K562 (cell line): ENCODE measurements around the gene AP4E1. TPM values are rescaled to one million over a fixed set of nuclear protein-coding genes. Genes with fewer than 3 reads are reported as not detected.

Source experiments
- ATAC-seq: fragments of 200-7000 bp; cut with Tn5 transposase; 3 replicates; pipeline ENCODE4 v1.9.1; 2020; ENCODE audit warnings: moderate library complexity
- BruUV-seq: library from RNA; stranded (reverse); fragments of 400-500 nt; replicated peaks from 2 replicates; lab custom pipeline; 2021; lab: Mats Ljungman, UMichigan
- CTCF ChIA-PET: fragments of 300-600 bp; formaldehyde crosslinking; extraction: SDS; loops from one replicate; lab custom pipeline; 2021; ENCODE audit warnings: low intra/inter-chr PET ratio; lab: Yijun Ruan, JAX
- POLR2A ChIA-PET: fragments of 300-600, 350-650 bp; sonication (Branson Sonifier 250); formaldehyde crosslinking; extraction: SDS; loops from one replicate; lab custom pipeline; 2021; ENCODE audit warnings: antibody characterized with exemption, inconsistent platforms; lab: Yijun Ruan, JAX
- DNase-seq, 4 experiments: peaks; one replicate each; pipeline versions ENCODE4 v3.0.0 to v3.0.0-alpha.2; 2011 to 2018; ENCODE audit warnings: low spot score in 3 of 4, mixed read lengths in 3 of 4; ENCODE audit errors: extremely low read depth in 1 of 4
- FAIRE-seq: peaks from 2 replicates; lab custom pipeline; 2011; peaks lifted over from hg19 to GRCh38; lab: Jason Lieb, UNC
- H2AFZ ChIP-seq: 2 replicates; pipeline ENCODE4 v1.6.0; 2011; ENCODE audit warnings: low read depth, low read length, control low read depth, inconsistent platforms
- H3K27ac ChIP-seq: fragments of 200-600 bp; 3 replicates; pipeline ENCODE4 v1.8.0; 2011; ENCODE audit warnings: low read depth, mild to moderate bottlenecking, control low read depth, inconsistent platforms, low read length, moderate library complexity, mixed read lengths; ENCODE audit errors: extremely low read depth
- H3K27me3 ChIP-seq, 2 experiments: fragments of 300-600 bp in 1 of 2; 2 replicates in 1 of 2; 3 replicates in 1 of 2; pipeline versions ENCODE4 v1.6.0 to v1.8.0; 2011; ENCODE audit warnings: inconsistent platforms in 2 of 2, low read length in 2 of 2, mild to moderate bottlenecking in 1 of 2, mixed read lengths in 1 of 2, moderate library complexity in 1 of 2; ENCODE audit not compliant: control insufficient read depth in 2 of 2, insufficient read depth in 2 of 2
- H3K36me3 ChIP-seq: fragments of 300-600 bp; 3 replicates; pipeline ENCODE4 v1.8.0; 2011; ENCODE audit warnings: mild to moderate bottlenecking, low read length, inconsistent platforms; ENCODE audit not compliant: control insufficient read depth, insufficient read depth
- H3K4me1 ChIP-seq, 2 experiments: fragments of 200-600 bp in 1 of 2; replicated peaks in 1 of 2; 2 replicates in 1 of 2; 3 replicates in 1 of 2; pipeline versions ENCODE4 v1.5.1 to v1.8.0; 2011; ENCODE audit warnings: inconsistent platforms in 2 of 2, low read length in 2 of 2, mild to moderate bottlenecking in 1 of 2, mixed read lengths in 1 of 2, moderate library complexity in 1 of 2; ENCODE audit not compliant: control insufficient read depth in 2 of 2, insufficient read depth in 2 of 2
- H3K4me2 ChIP-seq: 2 replicates; pipeline ENCODE4 v1.6.1; 2011; ENCODE audit warnings: low read length, control low read depth, inconsistent platforms, mixed read lengths; ENCODE audit not compliant: insufficient read depth
- H3K4me3 ChIP-seq: fragments of 200-600 bp; sonication (generic), shearing (Covaris generic); 2 replicates; pipeline ENCODE4 v1.5.1; 2016; ENCODE audit warnings: control low read depth, inconsistent platforms
- H3K79me2 ChIP-seq: fragments of 200-600 bp; 3 replicates; pipeline ENCODE4 v1.8.0; 2011; ENCODE audit warnings: low read length, inconsistent platforms; ENCODE audit not compliant: control insufficient read depth, insufficient read depth
- H3K9ac ChIP-seq, 2 experiments: 2 replicates each; pipeline versions ENCODE4 v1.6.0 to v1.6.1; 2011; ENCODE audit warnings: low read depth in 2 of 2, low read length in 2 of 2, control low read depth in 1 of 2, inconsistent platforms in 1 of 2, mild to moderate bottlenecking in 1 of 2, mixed read lengths in 1 of 2; ENCODE audit not compliant: insufficient read depth in 1 of 2
- H3K9me1 ChIP-seq: one replicate; pipeline ENCODE4 v1.6.0; 2011; ENCODE audit warnings: inconsistent platforms, mild to moderate bottlenecking, low read length, moderate library complexity; ENCODE audit not compliant: control insufficient read depth, insufficient read depth
- H3K9me3 ChIP-seq: replicated peaks from 2 replicates; pipeline ENCODE4 v1.5.1; 2011; ENCODE audit warnings: low read depth, low read length, inconsistent platforms; ENCODE audit not compliant: control insufficient read depth, insufficient read depth
- H4K20me1 ChIP-seq: replicated peaks from 2 replicates; pipeline ENCODE4 v1.6.1; 2011; ENCODE audit warnings: low read length, inconsistent platforms, mixed read lengths; ENCODE audit not compliant: control insufficient read depth, insufficient read depth
- BCL6 ChIP-seq: fragments of 250-450 bp; sonication (Bioruptor Pico); IDR thresholded peaks from 2 replicates; pipeline ENCODE4 v1.4.0; 2020
- DLX4 ChIP-seq: fragments of 250-450 bp; sonication (Bioruptor Pico); IDR thresholded peaks from 2 replicates; pipeline ENCODE4 v1.6.1; 2021; ENCODE audit warnings: mild to moderate bottlenecking
- RBBP5 ChIP-seq: fragments of 200-600 bp; sonication (generic); IDR thresholded peaks from 2 replicates; pipeline ENCODE4 v1.6.1; 2012; ENCODE audit warnings: borderline replicate concordance, mild to moderate bottlenecking, low read length, control low read depth, inconsistent platforms; ENCODE audit not compliant: insufficient read depth, poor library complexity, severe bottlenecking
- TAF9B ChIP-seq: fragments of 450-650 bp; IDR thresholded peaks from 2 replicates; pipeline ENCODE4 v1.6.1; 2018; ENCODE audit warnings: mild to moderate bottlenecking; ENCODE audit not compliant: partially characterized antibody
- TFE3 ChIP-seq: fragments of 450-650 bp; formaldehyde crosslinking; IDR thresholded peaks from 2 replicates; pipeline ENCODE4 v1.4.0; 2020; ENCODE audit warnings: mild to moderate bottlenecking, mixed read lengths
- ZNF507 ChIP-seq: conservative IDR thresholded peaks from 2 replicates; pipeline ENCODE4 v1.6.1; 2017; ENCODE audit warnings: missing genetic modification characterization, missing compliant biosample characterization
- ZNF639 ChIP-seq, 2 experiments: fragments of 200-800 bp in 1 of 2; sonication (Bioruptor generic) in 1 of 2; sonication (generic) in 1 of 2; formaldehyde crosslinking in 1 of 2; IDR thresholded peaks in 1 of 2; conservative IDR thresholded peaks in 1 of 2; 2 replicates each; pipeline versions ENCODE4 v1.5.0 to v1.6.1; 2016 to 2020; ENCODE audit warnings: missing compliant biosample characterization in 1 of 2, missing genetic modification characterization in 1 of 2, missing genetic modification reagents in 1 of 2
- ZNF785 ChIP-seq: fragments of 250-450 bp; sonication (Bioruptor Pico); IDR thresholded peaks from 2 replicates; pipeline ENCODE4 v1.4.0; 2020; ENCODE audit warnings: mild to moderate bottlenecking
- WGBS: fragments of 100-300 bp; shearing (Covaris generic); methylation state at CpG from one replicate; pipeline ENCODE4 v1.1.6; 2016; ENCODE audit warnings: low coverage, mixed read lengths; ENCODE audit not compliant: insufficient coverage; ENCODE audit errors: missing lambda C conversion rate; 5-methylcytosine and 5-hydroxymethylcytosine counted together
- in situ Hi-C: fragments of 300-500 bp; cut with MboI; formaldehyde crosslinking; loops from 4 replicates; pipeline ENCODE4 v1.15.0; 2018; ENCODE audit warnings: inconsistent platforms, mixed read lengths
- intact Hi-C: fragments of 100-400 bp; cut with micrococcal nuclease; formaldehyde crosslinking; loops from 2 replicates; pipeline ENCODE4 v1.14.2; 2022
- polyA plus RNA-seq, 8 experiments: library from polyadenylated mRNA; depleted of rRNA in 4 of 8; stranded (reverse) in 5 of 8; unstranded in 3 of 8; fragments of >200 nt; fragmentation: Nextera tagmentation in 2 of 8; fragmentation: Illumina TruSeq in 1 of 8; extraction: Ambion mirVana in 2 of 8; extraction: Trizol in 1 of 8; gene quantifications; 2 replicates each; pipeline versions ENCODE4 v1.2.1 to v1.2.3, GENCODE V29; 2011 to 2014; ENCODE audit warnings: inconsistent platforms in 1 of 8, missing spikeins in 1 of 8
- total RNA-seq, 7 experiments: library from RNA; depleted of rRNA in 6 of 7; stranded (reverse); fragments of >200 nt in 6 of 7; fragmentation: Illumina TruSeq in 2 of 7; extraction: Trizol in 2 of 7; gene quantifications; 2 replicates each; pipeline versions ENCODE4 v1.2.1 to v1.2.3, GENCODE V29; 2011 to 2021; ENCODE audit warnings: low replicate concordance in 1 of 7

The AP4E1 gene
- total and polyA plus RNA-seq, 9 of the 15 experiments (the other 6 are each of a cell fraction or from before 2014, with no cell fraction given), result 1.3 to 11.5 (median 4.4) TPM

- TF ChIP-seq ZNF785 (no peak), DLX4 (CRISPR knock-in tag) (no peak), BCL6 (CRISPR knock-in tag) (no peak)
Observed at GRCh38 chr15:50968353-50968752, 59.9 kb downstream of the AP4E1 start (continued).

GRCh38 chr15:50970524-50970923 is 62.0 kb downstream of the AP4E1 start:
- Histone ChIP-seq H3K27ac (no peak overlapping the region), H3K9ac (no peak overlapping the region), H3K79me2 (no peaks in the 10 kb centered on the region), H3K9me3 (peaks cover 15% of the 10 kb centered on the region), H2AFZ (no peak overlapping the region), H3K4me2 (no peak overlapping the region), H3K9me1 (no peaks in the 10 kb centered on the region), H3K4me3 (no peak overlapping the region), H3K36me3 (peaks cover 24% of the 10 kb centered on the region; the same call in 2 of the 3 replicates), H3K4me1 (no peaks in the 10 kb centered on the region), H3K27me3 (no peaks in the 10 kb centered on the region), H4K20me1 (no peaks in the 10 kb centered on the region)
- ChIA-PET POLR2A (no interaction called here), CTCF (no interaction called here)
- no peak for FAIRE-seq
- no TSS peak for BruUV-seq
- WGBS, result 85% methylated on average over 2 of the region's 2 CpGs
- in situ Hi-C loops, result no loop called here
- no peak for ATAC-seq
- intact Hi-C loops, result no loop called here
- TF ChIP-seq ZNF507, result peak; percentile 60
- no peak for TF ChIP-seq TAF9B
- no peak for DNase-seq

GRCh38 chr15:50971115-50971514 is 62.6 kb downstream of the AP4E1 start:
- no peak overlapping the region for H3K27ac ChIP-seq
- H3K36me3 ChIP-seq, result peaks cover 22% of the 10 kb centered on the region; the same call in 2 of the 3 replicates
- in situ Hi-C loops (no loop called here), intact Hi-C loops (no loop called here)
- H3K4me1 ChIP-seq, result no peaks in the 10 kb centered on the region
- H3K9ac ChIP-seq, result no peak overlapping the region
- no TSS peak for BruUV-seq
- no peaks in the 10 kb centered on the region for H3K27me3 ChIP-seq
- no peaks in the 10 kb centered on the region for H4K20me1 ChIP-seq
- ChIA-PET POLR2A (no interaction called here), CTCF (no interaction called here)
- H3K79me2 ChIP-seq, result no peaks in the 10 kb centered on the region
- ATAC-seq (no peak), FAIRE-seq (no peak), DNase-seq (no peak)
- no peak overlapping the region for H3K4me3 ChIP-seq
- H3K9me3 ChIP-seq, result peaks cover 15% of the 10 kb centered on the region
- no peaks in the 10 kb centered on the region for H3K9me1 ChIP-seq
- H3K4me2 ChIP-seq, result no peak overlapping the region
- H2AFZ ChIP-seq, result no peak overlapping the region
- no peak for TF ChIP-seq RBBP5
- no peak for TF ChIP-seq ZNF639 (CRISPR knock-in tag; conservative IDR thresholded peaks at IDR 0.05 in 1 of 2, IDR thresholded peaks at IDR 0.05 in 1 of 2)
- no peak for TF ChIP-seq TFE3 (CRISPR knock-in tag)
